Esophagus mucosa (tissue), 1 donor: Measurements from ENCODE around the gene C1QTNF3. TPM values are rescaled to one million over a fixed set of nuclear protein-coding genes. Genes with fewer than 3 reads are reported as not detected.
"Not testable (repeated sequence)": the region's sequence is repeated elsewhere in the genome, so short reads cannot be mapped to it uniquely, and the experiment has no call there.

Experiments
- ATAC-seq: fragments of 200-7000 bp; cut with Tn5 transposase; one replicate; pipeline ENCODE4 v1.9.1; 2020
- total RNA-seq: library from RNA; stranded (reverse); gene quantifications from one replicate; pipeline ENCODE4 v1.2.4, GENCODE V29; 2023
- donor health status: DM: yes; HTN: yes; CAD: no.

Gene C1QTNF3
- total RNA-seq, 1 donor from 2014 or later = 1.2 TPM

DNA sequence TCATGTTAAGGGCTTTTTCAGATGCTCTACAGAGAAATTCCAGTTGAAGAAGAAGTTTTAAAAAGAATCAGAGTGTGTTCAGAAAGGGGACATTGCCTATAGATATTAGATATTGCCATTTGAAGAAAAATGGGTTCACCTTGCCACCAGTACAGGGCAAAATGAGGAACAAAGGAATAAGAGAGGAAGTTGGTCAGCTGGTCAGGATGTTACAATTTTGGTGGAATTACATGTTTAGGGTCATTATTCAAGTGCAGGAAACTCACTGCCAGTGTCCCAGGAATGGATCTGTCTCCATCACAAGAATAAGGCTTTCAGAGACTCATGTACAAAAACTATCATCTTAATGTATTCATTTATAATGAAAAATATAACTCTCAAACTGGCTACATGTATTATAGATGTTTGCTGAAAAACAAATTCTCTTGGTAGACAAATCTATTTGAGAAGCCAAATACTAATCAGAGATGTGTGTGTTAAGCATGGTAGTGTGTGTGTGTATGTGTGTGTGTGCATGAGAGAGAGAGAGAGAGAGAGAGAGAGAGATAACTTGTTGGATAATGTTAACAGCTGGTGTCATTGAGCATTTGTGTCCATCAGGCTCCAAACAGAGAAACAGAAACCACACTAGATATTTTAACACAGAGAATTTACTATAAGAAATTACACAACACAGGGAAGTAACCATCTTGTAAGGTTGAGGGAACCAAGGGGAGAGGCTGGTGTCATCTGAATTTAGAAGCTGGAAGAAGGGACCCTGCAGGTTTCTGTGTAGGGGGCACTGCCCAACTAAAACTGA is 5.0 kb upstream of the C1QTNF3 start:
- ATAC-seq = no peak

DNA sequence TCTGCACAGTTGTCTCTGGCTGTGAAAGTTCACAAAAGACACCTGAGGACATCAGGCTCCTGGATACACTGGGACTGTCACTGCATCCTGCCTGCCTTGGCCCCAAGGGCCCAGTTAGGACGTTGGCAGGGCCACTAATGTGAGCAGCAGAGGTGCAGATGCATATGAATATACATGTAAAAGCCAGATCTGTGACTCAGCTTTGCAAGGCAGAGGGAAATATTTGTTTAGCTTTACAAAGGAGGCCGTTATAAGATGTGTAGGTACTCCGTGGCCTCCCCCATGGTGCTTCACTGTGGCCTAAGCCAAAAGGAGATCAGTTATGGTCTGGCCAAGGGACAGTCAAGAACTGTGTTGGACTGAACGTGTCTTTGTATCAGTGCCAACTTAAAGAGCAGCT is 4.1 kb upstream of the C1QTNF3 start:
- ATAC-seq = peak; percentile 28

DNA sequence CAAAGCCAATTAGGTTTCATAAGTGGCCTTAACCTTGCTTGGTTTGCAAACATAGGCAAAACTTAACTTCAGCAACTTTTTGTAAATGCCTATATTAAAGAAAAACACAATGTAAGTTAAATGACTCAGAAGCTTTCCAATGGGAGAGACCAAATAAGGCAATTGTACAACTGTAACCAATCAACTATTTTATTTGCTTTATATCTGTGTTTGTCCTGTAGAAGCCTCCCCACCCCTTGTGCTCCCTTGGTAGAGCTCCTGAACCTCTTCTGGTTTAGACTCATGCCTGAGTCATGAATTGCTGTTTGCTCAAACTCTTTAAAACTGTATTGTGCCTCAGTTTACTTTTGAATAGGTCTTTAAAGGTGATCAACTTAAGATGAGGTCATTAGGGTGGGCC is 3.0 kb upstream of the C1QTNF3 start:
- peak; percentile 85 for ATAC-seq

DNA sequence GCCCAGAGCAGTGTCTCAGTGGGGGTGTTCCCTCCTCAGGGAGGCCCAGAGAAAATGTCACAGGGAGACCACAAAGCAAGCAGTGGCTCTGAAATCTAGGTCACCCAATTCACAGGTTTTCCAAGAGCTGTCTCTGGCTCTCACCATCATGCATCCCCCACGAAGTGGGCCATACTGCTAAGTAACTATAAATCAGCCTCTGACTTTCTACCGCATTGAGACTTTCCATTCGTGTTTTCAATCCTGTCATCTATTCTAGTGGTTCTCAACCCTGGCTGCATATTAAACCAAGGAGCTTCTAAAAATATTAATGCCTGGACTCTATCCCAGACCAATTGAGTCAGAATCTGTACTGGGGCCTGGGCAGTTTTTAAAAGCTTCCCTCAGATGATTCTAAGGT is 2.0 kb upstream of the C1QTNF3 start:
- no peak for ATAC-seq

DNA sequence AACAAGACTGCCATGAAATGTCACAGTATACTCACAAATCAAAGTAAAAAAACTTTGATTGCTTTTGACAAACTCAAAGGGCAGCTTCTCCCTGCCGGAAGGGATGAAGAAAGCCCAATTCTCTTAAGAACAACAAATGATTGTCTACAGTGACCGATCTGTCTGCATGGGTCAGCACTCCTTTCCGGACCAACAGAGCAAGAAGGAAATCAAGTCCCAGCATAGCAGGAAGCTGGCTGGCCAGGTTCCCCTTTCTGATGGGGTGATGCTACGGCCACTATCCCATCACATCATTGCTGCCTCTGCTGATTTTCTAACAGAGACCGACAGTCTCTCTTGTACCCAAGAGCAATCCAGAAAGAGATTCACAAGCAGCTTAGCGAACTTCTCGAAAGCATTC is 692 bp downstream of the C1QTNF3 start:
- ATAC-seq = no peak

DNA sequence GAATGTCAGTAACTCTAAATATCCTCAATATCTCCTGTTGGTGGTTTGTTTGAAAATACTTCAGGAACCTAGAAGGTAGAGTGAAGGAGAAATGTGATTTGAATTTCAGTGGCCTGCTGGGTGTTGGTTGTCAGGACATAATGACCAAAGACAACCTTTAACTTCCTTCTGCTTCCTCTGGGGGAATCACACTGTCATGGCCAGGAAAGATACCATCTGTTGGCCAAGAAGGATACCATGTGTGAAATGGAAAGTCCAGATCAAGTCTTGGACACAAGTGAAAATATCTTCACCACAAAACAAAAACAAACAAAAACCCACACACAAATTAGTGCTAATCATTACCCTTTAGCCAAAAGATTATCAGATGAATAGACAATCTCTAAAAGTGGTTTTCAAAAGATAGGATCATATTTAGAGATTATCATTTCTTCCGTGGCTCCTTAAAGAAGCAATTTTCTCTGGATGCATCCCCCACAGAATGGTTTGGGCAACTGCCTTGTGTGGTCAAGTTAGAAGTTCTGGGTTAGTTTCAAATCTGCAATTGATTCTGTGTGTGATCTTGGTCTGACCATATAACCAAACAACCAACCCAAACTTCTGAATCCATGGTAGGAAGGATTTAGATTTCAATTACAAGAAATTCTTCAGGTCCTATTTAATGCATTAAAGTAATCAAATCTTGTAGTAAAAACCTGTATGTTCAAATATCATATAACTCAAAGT is 1.6 kb downstream of the C1QTNF3 start:
- ATAC-seq = no peak

DNA sequence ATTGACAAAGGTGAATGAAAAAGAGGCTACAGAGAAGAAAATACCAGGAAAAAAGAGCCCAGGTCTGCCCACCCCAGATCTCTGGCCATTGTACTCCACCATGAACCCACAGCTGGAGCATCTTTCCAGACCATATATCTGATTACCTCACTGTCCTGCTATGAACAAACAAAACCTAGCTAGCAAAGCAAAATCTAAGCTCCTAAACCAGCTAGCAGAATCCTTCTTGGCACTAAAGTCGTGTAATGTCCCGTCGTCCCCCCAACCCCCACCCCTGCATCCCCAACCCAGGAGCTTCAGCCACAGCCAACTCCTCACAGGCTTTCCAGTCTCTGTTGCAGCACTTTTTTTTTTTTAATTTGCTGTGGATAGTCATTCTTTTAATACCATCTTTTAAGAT is 2.5 kb downstream of the C1QTNF3 start:
- no peak for ATAC-seq

DNA sequence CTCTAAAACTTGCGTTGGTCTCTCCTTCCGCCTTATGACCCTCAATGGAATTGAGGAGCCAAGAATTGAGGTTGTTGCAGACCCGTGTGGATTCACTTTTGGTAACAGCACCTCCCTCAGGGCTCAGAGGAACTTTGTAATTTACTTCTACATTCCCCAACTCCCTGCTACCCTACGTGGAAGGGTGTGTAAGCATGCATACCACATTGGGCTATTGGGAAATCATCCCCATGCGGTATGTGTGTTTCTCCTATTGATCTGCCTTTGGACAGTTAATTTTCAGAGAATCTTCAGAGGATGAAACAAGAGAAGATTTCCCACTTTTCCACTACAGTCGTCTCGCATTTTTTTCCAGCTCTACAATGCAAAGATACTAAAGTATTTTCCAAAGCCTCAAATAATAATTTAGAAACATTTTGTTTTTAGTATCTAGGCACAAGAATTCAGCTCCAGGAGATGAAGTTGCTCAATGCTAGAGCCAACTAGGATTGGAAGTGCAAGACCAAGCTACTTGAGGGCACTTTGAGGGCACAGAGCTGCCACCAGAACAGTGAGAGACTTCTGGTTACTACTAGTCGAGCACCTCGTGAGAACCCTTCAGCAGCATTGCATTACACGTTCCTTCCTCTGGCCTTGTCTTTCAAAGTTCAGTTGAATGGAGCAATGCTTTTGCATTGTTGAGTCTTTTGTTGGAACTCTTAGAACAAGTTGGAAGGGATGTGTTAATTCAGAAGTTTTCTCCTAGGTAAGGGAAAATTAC is 3.4 kb downstream of the C1QTNF3 start:
- ATAC-seq = no peak

DNA sequence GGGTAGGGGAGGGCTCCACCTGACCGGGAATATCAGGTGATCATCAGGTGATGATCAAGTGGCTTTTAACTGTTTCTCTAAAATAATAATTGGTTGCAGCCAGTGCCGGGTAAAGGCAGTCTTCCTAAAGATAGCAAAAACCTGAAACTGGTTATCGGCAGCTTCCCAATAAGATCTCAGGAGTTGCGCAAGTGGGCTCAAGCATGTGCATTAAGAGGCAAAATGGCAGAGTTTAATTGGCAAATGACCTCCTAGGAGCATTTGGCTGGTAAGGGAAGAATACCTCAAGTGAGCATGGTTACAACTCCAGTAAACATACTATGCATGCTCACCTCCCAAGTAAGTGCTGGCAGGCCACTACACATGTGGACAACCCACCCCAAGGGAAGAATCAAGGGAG is 4.2 kb downstream of the C1QTNF3 start:
- ATAC-seq = no peak

DNA sequence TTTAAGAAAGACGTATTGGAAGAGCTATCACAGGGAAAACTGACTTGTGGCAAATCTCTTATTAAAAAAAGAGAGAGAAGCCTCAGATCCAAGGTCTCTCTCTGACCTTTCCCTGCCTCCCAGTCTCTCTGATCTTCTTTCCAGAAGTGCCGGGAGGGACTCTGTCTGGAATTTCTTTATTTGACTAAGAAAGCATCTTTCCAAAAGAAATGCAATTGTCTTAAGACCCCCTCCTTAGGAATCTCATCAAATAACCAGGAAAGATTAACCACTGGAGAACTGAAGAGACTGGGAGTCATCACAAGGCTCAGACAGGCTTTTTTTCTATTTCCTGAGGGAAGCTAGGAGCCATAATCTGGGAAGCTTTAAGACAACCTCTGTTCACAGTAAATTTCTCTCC is 4.6 kb downstream of the C1QTNF3 start:
- no peak for ATAC-seq

DNA sequence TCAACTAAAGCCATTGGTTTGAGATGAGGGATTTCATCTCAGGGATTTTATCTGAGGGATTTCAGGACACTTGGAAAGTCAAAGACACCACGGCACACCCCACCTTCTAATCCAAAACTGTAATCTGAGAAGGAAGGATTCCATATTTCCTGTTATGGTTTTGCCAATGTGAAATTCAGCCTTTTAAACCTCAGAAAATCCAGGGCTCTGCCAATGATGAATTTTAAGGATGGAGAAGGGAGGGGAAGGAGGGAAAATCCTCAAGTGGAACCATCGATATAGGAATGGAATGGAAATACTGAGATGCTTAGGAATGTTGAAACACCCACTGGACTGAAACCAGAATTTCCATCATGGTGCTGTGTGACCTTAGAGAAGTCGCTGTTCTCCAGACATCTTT is 5.3 kb downstream of the C1QTNF3 start:
- no peak for ATAC-seq

DNA sequence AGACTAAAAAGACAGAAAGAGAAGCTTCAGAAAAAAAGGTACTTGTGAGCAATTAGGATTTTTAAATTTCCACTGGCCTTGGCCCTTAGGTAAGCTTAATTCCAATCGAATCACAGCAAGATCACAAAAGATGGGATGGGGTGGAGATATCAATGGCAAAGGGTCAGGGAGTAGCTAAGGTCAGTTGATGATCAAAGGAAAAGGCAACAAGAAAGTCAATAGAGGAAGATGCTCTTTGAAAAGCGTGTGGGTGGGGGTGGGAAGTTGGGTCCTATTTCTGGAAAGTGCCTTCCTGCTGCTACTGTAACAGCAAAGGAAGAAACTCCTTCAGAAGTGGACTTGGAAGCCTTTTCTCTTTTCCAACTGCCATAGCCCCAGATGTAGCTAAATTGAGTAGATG is 7.3 kb downstream of the C1QTNF3 start:
- ATAC-seq = no peak

DNA sequence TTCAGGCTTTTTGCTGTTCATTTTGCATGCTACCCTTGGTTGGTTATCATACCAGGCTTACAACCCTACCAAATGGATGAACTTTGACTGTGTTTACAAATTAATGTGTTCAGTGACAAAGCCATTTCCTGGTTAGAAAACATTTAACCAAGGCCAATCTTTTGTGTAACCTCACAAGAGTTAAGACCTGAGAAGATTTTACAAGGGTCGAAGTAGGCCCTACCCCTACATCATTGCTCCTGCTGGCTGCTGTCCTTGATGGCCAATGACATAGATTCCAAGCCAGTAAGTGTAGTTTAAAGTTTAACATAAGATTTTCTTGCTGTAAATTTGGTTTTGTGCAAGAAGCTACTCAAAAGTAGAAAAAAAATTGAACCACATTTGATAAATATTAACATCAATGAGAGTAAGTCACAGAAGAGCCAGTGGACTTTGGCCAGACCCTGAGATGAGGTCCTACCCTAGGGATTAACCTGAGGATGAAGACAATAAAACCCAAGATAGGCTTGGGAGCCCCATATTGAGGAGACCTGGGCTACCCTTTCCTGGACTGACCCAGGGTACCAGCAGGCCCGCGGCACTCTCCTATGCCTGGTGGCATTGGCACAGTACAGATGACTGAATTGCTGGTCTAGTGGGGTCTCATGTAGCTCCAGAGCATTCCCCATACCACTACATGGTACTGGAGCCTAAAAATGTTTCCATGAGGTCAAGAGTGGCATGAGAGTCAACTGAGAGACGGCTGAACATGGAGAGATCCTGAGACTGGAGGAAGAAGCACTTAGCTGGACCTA is 8.3 kb downstream of the C1QTNF3 start:
- no peak for ATAC-seq

DNA sequence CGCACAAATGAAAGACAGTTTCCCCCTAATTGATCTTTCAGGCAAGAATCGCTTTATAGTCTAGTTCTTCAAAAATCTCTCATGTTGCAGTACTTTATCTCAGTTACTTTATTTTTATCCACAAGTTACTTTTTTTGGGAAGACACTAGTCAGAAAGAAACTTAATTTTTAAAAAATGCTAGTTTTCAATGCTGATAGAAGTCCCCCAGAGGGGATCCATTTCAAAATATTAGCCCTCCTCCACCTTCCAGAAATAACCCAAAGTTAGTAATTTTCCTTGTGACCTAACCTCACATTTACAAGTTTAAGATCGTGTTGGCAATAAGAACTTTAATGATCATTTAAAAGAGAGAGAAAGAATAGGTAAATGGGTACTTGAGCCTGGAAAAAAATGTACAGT is 11.0 kb downstream of the C1QTNF3 start:
- no peak for ATAC-seq

DNA sequence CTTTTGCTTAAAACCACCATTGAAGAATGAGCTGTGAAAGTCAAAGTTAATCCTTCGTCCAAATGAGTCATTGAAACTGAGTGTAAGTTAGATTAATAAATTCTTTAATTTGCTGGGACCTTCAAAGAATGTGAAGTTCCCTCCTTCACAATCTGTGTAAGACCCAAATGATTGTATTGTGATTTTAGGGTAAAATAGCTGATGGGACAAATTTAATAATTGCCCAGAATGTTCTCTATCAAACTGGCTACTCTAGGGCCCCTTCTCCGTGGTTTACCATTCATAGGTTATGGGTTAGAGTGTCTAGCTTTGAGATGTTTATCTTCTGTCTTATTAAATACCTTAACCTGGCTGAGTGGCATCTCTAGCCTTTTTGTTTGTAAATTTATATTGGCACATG is 11.9 kb downstream of the C1QTNF3 start:
- no peak for ATAC-seq

DNA sequence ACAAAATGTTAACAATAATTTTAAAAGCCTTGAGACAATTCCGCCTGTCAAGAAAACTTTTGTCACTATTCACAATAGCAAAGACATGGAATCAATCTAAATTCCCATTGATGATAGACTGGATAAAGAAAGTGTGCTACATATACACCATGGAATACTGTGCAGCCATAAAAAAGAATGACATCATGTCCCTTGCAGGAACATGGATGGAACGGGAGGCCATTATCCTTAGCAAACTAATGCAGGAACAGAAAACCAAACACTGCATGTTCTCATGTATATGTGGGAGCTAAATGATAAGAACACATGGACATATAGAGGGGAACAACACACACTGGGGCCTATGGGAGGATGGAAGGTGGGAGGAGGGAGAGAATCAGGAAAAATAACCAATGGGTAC is 12.4 kb downstream of the C1QTNF3 start:
- not testable (repeated sequence) for ATAC-seq

DNA sequence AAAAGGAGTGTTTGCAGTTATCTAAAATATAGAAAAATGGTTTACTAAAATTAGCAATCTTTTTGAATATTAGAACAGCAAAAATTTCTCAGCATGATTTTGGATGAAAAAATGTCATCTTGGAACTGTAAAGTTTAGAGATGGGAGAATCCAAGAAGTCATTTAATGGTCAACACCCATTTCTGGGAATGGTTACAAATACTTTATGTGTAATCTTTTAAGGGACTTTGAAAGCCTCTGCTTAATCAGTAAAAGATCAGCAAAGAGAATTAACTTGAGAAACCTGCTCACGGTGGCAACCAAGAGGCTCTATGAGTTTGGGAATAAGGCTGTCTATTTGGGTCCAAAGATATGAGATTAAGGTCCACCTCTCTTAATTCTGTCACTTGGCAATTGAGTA is 13.0 kb downstream of the C1QTNF3 start:
- ATAC-seq = no peak

DNA sequence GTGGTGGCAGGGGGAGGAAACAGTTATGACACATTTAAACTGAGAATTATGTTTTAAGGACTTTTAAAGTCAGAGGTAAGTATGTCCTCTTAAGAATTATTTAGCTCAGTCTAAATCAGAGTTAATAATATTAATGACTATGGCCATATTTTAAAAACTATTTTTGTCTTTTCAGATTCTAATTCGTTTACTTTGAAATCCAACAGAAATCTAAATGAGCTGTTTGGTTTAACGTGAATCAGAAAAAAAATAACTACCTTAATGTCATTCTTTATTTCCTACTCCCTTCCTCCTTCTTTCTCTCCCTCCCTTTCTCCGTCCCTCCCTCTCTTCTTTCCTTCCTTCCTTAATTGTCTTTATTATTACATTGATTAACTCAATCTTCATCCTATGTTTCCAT is 14.7 kb downstream of the C1QTNF3 start:
- no peak for ATAC-seq

DNA sequence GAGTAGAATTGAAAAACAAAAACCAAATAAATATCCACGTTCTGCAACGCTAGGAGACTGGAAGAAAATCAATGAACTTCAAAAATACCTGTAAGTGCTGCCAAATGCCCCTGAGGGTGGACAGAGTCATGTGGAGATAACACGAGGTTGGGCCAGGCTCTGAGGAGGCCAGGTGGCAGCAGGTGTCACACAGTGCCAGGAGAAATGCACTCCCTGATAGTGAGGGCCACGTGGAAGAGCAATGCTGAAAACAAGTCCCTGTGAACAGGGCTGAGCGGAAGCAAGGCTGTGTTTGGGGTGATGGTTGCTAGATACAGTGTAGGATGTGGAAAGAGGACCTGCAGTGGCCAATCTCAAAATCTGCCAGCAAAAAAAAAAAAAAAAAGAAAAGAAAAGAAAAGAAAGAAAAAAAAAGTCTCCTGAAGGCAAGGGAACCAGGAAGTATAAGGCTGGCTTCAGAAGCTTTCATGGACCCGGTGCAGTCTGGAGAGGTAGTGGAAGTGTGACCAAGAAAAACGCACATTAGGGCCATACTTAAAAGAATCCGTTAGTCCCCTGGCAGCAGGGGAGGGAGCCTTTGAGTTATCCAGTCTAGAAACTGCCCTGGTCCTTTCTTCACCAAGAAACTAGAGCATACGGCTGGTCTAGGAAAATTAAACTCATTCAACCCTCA is 16.8 kb downstream of the C1QTNF3 start:
- no peak for ATAC-seq

DNA sequence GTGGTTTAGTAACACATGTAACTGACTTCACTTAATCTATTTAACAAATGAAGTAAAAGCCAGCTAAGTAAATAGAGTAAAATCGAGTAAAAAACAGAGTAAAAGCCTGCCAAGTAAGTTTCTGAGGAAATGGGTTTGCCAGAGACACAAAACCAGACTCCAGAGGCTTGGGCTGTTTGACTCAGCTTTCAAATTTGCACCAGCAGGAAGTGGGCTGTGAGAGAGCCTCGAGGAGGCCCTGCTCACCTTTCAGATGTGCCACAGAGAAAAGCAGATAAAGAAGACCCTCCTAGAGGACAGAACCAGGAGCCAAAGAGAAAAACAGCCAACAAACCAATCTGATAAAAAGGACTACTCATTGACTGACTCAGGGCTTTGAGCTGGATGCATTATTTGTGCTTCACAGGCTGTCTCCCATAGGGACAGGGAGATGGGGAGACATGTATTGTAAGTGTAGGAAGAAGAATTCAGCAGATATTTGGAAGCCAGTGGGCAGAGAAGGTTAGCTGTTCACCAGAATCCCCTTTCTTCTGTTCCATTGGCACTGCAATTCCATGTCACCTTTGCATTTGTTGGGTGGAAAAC is 20.8 kb downstream of the C1QTNF3 start:
- ATAC-seq = no peak

DNA sequence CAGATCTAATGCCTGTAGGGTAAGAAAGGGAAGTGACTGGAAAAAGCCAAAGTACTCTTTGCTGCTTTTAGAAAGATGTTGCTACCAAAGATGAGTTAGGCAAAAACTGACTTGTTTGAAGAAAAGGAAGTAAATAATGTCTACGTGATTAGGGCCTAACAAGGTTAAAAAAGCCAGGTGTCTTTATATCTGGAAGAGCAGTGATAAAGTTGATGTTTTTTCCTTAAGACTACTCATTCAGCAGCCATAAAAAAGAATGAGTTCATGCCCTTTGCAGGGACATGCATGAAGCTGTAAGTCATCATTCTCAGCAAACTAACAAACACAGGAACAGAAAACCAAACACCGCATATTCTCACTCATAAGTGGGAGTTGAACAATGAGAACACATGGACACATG is 21.7 kb downstream of the C1QTNF3 start:
- ATAC-seq = no peak

DNA sequence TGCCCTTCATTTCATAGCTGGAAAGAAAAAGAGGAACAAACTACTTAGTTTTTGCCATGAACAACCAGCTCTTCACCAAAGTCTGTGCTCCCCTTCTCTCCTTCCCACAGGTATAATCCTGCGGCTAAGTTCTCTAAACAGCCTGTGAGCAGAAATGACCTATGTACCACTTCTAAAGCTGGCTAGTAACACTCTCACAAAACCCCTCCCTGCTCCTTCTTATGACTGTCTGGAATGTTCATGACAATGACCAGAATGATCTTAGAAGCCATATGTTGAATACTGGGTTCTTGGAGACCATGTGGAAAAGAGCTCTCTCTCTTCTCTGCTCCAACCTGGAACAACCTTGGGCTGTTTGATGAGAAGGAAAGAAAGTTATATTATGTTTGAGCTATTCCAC is 22.3 kb downstream of the C1QTNF3 start:
- ATAC-seq = no peak
